C4-2B (cell line): ENCODE results near the gene RPP14.
"Not testable (repeated sequence)": the region's sequence is repeated elsewhere in the genome, so short reads cannot be mapped to it uniquely, and the experiment has no call there.

Experiments
- H3K27ac ChIP-seq: fragments of 450-650 bp; 2 replicates; pipeline ENCODE4 v1.5.1; 2017
- ZFX ChIP-seq: fragments of 450-650 bp; IDR thresholded peaks from 2 replicates; pipeline ENCODE4 v1.6.1; 2017
- TF ChIP-seq, protein P1 (sequence below): fragments of 450-650 bp; conservative IDR thresholded peaks from 2 replicates; pipeline ENCODE4 v1.5.1; 2017; ENCODE audit warnings: mild to moderate bottlenecking

Gene RPP14

GRCh38 chr3:58334013-58334321 is 27.9 kb downstream of the RPP14 start:
- TF ChIP-seq ZFX: no peak
- TF ChIP-seq, protein P1, sequence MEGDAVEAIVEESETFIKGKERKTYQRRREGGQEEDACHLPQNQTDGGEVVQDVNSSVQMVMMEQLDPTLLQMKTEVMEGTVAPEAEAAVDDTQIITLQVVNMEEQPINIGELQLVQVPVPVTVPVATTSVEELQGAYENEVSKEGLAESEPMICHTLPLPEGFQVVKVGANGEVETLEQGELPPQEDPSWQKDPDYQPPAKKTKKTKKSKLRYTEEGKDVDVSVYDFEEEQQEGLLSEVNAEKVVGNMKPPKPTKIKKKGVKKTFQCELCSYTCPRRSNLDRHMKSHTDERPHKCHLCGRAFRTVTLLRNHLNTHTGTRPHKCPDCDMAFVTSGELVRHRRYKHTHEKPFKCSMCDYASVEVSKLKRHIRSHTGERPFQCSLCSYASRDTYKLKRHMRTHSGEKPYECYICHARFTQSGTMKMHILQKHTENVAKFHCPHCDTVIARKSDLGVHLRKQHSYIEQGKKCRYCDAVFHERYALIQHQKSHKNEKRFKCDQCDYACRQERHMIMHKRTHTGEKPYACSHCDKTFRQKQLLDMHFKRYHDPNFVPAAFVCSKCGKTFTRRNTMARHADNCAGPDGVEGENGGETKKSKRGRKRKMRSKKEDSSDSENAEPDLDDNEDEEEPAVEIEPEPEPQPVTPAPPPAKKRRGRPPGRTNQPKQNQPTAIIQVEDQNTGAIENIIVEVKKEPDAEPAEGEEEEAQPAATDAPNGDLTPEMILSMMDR: no peak
- H3K27ac ChIP-seq: no peak overlapping the region

DNA sequence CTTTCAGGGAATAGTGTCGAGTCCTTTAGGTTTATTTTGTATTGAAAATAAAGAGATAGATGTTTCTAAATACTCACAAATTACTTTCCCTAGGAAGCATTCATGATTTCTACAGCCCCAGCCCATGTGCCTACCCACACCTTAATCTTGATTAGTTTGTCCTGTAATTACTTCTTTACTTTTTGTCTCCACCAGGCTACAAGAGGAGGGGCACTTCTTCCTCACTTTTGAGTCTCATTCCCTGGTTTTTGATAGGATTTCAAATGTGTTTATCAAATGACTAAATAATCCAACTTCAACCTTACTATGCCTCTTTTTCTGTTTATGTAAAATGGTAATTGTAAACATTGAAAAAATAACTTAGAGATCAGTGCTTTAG is 28.4 kb downstream of the RPP14 start:
- no peak overlapping the region for H3K27ac ChIP-seq
- TF ChIP-seq, protein P1: no peak
- no peak for TF ChIP-seq ZFX

DNA sequence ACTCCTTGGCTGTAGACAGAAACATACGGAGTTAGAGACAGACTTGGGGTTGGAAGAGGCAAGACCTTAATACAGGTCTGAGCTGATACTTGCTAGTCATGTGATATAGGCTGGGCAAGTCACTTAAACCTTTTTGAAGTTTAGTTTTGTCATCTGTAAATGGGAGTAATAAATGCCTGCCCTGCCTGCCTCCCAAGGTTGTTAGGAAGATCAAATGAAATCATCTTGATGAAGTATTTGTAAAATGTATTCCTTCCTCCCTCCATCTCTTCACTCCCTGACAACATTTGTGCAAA is 29.6 kb downstream of the RPP14 start:
- TF ChIP-seq ZFX: no peak
- TF ChIP-seq, protein P1: no peak
- H3K27ac ChIP-seq: no peak overlapping the region

GRCh38 chr3:58336135-58336882 is 30.3 kb downstream of the RPP14 start:
- H3K27ac ChIP-seq: no peak overlapping the region
- TF ChIP-seq ZFX: no peak
- TF ChIP-seq, protein P1: no peak

DNA sequence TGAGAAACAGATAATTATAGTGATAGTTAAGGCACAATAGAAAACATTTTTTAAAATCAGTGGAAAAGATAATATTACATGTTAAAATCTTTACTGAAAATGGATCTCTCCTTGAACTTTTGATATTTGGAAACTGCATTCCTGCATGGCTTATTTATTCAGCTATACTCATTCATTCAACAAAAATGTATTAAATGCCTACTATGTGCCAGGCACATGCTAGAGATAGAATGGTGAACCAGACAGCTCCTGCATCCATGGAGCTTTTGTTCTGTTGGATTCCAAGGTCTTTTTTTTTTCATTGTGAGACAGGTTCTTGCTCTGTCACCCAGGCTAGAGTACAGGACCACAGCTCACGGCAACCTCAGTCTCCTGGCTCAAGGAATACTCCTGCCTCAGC is 31.1 kb downstream of the RPP14 start:
- no peak for TF ChIP-seq ZFX
- TF ChIP-seq, protein P1: no peak
- no peak overlapping the region for H3K27ac ChIP-seq

DNA sequence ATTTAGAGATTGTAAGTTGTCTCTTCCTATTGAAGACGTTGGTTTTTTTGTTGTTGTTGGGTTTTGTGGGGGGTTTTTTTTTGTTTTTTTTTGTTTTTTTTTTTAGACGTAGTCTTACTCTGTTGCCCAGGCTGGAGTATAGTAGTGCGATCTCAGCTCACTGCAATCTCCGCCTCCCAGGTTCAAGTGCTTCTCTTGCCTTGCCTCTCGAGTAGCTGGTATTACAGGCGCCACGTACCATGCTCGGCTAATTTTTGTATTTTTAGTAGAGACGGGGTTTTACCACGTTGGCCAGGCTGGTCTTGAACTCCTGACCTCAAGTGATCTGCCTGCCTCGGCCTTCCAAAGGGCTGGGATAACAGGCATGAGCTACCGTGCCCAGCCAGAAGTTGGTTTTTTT is 33.1 kb downstream of the RPP14 start:
- not testable (repeated sequence) for H3K27ac ChIP-seq

- H3K27ac ChIP-seq: no peak overlapping the region
- no peak for TF ChIP-seq ZFX
- TF ChIP-seq, protein P1: no peak
Measured at GRCh38 chr3:58340594-58341244, 34.7 kb downstream of the RPP14 start.

DNA sequence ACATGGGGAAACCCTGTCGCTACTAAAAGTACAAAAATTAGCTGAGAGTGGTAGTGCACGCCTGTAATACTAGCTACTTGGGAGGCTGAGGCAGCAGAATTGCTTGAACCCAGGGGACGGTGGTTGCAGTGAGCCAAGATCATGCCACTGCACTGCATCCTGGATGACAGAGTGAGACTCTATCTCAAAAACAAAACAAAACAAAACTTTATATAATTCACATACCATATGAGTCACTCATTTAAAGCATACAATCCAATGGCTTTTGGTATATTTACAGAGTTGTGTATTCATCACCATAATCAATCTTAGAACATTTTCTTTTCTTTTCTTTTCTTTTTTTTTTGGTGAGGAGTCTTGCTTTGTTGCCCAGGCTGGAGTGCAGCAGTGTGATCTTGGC is 35.3 kb downstream of the RPP14 start:
- TF ChIP-seq ZFX: no peak
- TF ChIP-seq, protein P1: no peak
- H3K27ac ChIP-seq: no peak overlapping the region
